Erythroblast (primary cell): ENCODE measurements around the gene GSN.

Experiments used
- GATA1 ChIP-seq: IDR thresholded peaks from 2 replicates; pipeline ENCODE4 v1.6.1; 2011; ENCODE audit warnings: low read depth, mild to moderate bottlenecking, control low read depth, low read length, moderate library complexity
- POLR2A ChIP-seq: IDR thresholded peaks from 2 replicates; pipeline ENCODE4 v1.6.1; 2011; ENCODE audit warnings: mild to moderate bottlenecking, low read length

DNA sequence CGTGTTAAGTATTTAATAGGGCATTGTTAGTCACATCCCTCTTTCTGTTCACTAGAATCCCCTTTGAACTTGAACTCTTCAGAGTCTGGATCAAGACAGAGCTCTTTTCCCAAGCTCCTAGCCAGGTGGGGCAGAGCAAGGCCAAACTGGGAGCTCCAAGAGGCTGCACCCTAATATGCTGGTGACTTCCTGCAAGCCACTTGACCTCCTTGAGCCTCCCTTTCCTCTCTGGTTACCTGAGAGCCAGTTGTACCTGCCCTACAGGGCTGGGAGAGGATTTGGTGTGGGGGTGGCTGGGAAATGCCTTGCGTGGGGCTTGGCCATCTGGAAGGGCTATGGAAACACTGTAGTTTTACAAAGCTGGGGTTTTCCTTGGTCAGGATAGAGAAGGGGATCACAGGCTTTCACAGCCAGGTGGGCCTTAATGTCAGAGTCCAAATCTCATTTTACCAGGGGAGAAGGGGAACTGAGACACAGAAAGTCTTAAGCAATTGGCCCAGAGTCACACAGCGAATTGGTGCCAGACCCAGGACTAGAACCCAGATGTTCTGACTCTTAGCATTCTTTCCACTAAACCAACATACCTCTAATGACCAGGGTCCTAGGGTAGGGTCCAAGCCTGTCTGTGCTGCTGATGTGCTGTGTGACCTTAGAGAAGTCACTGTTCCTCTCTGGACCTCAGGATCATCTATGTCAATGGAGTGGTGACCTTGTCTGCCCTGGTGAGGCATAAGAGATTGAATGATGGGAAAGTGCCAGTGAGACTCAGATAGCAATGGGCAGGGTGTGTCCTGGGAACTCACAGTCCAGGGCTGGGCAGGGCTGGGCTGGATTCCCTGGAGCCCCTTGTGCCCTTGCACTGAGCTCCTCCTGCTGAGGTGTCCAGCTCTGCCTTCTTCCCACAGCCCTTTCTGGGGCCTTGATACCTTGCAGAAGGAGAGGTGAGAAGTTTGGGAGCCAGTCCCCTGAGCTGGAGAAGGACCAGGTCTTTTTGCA lies 35.8 kb downstream of the GSN start:
- TF ChIP-seq POLR2A (no peak), GATA1 (no peak)
